ACHN (cell line): ENCODE results near the gene BAX.

Experiments
- DNase-seq: peaks from one replicate; pipeline ENCODE4 v3.0.0-alpha.2; 2015
- in situ Hi-C: cut with HindIII; loops from 2 replicates; pipeline ENCODE4 v1.10.0; 2017; ENCODE audit warnings: low sequenced_read_pairs, low pct_ligation_motif_present, low pct_unique_long_range_greater_than_20kb

BAX gene

GRCh38 chr19:48993175-48994034 is 38.7 kb downstream of the BAX start, which contains the start of the genes GYS1 and RUVBL2:
Gene GYS1 (minus strand): TSS chr19:48993309. CDS start chr19:48993112, 197 bp downstream.
Gene RUVBL2 (plus strand): TSS chr19:48993887. CDS start chr19:48993912, 25 bp downstream.
- in situ Hi-C loops = no loop called here
- DNase-seq = peak; percentile 98

- DNase-seq = no peak
- in situ Hi-C loops = no loop called here
Measured at GRCh38 chr19:48994035-48994386, 39.3 kb downstream of the BAX start.

- DNase-seq = peak; percentile 64
- in situ Hi-C loops = no loop called here
Measured at GRCh38 chr19:48997972-48998371, 43.3 kb downstream of the BAX start.

GRCh38 chr19:48999481-49000325 is 45.0 kb downstream of the BAX start:
- DNase-seq = peak; percentile 57
- in situ Hi-C loops = no loop called here

- in situ Hi-C loops = no loop called here
- no peak for DNase-seq
Measured at GRCh38 chr19:49004133-49004532, 49.5 kb downstream of the BAX start.

GRCh38 chr19:49004964-49005614 is 50.4 kb downstream of the BAX start:
- no peak for DNase-seq
- in situ Hi-C loops = no loop called here

- DNase-seq = no peak
Measured at GRCh38 chr19:49006905-49007304, 52.2 kb downstream of the BAX start.

GRCh38 chr19:49009828-49010227 is 55.2 kb downstream of the BAX start:
- in situ Hi-C loops = no loop called here
- DNase-seq = no peak

More at GRCh38 chr19:49006905-49007304, 52.2 kb downstream of the BAX start:
- in situ Hi-C loops = no loop called here

GRCh38 chr19:49010453-49010852 is 55.8 kb downstream of the BAX start:
- in situ Hi-C loops = no loop called here
- no peak for DNase-seq

- DNase-seq = no peak
- in situ Hi-C loops = no loop called here
Measured at GRCh38 chr19:49011194-49011593, 56.5 kb downstream of the BAX start.
